Amniotic stem cell (primary cell): ENCODE results near the gene PTGIR.

ENCODE experiments used
- DNase-seq: peaks from one replicate; lab custom pipeline; 2025; lab: John Stamatoyannopoulos, UW

Gene PTGIR

DNA sequence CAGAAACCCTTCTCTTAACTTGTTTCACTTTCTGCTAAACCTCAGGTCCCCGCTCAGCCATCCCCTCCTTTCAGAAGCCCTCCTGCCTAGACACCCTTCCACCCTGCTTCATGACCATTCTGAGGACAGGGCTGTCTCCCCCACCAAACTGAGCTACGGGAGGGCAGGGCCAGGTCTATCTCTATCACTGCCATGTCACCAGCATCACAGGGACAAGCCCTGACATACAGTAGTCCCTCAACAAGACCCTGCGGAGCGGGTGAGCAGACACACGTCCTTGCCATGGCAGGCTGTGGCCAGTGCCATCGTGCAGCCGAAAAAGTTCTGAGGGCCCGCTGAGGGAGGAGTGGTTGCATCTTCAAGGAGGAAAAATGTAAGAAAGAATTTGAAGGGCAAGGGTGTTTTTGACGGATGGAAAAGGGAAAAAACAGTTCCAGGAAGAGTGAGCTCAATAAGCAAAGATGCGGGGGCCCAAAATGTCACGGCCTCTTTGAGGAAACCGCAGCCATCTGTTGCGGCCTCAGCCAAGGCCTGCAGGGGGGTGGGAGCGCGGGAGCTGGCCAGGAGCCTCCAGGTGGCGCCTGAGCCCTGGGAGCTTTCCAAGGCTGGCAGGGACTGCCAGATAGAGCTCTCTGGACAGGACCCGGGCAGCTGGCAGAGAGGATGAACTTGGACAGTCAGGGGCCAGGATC lies 8.1 kb downstream of the PTGIR start:
- DNase-seq: no peak

DNA sequence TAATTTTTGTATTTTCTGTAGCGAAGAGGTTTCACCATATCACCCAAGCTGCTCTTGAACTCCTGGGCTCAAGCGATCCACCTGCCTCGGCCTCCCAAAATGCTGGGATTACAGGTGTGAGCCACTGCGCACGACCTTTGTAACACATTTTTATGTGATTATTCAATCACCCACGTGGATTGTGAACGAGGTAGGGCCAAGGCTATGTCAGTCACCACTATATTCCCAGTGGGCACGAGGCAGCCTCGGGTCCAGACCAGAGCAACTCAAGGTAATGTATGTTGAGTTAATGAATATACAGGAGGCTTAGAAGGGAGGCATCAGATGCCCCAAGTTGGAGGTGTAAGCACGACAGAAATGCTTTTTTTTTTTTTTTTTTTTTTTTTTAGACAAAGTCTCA lies 8.9 kb downstream of the PTGIR start:
- DNase-seq: no peak

GRCh38 chr19:46614114-46614722 lies 10.7 kb downstream of the PTGIR start:
- DNase-seq: peak; percentile 56

GRCh38 chr19:46613525-46613924 lies 11.4 kb downstream of the PTGIR start:
- no peak for DNase-seq

DNA sequence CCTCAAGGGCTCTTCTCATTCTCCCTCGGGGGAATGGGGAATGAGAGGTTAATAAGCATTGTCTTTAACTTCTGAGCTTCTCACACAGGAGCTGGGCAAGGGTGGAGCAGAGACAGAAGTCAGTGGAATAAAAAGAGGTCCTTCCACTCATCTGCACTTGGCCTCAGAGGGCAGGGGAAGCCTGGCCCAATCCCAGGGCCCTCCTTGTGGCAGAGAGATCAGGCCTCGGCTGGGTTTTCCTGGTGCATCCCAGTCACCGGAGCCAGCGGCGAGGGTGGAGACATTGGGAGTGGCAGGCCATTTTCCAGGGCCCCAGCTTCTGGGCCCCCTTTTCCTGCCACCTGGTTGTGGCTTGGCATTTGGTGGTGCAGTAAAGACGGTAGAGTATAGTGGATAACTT lies 13.1 kb downstream of the PTGIR start:
- no peak for DNase-seq

DNA sequence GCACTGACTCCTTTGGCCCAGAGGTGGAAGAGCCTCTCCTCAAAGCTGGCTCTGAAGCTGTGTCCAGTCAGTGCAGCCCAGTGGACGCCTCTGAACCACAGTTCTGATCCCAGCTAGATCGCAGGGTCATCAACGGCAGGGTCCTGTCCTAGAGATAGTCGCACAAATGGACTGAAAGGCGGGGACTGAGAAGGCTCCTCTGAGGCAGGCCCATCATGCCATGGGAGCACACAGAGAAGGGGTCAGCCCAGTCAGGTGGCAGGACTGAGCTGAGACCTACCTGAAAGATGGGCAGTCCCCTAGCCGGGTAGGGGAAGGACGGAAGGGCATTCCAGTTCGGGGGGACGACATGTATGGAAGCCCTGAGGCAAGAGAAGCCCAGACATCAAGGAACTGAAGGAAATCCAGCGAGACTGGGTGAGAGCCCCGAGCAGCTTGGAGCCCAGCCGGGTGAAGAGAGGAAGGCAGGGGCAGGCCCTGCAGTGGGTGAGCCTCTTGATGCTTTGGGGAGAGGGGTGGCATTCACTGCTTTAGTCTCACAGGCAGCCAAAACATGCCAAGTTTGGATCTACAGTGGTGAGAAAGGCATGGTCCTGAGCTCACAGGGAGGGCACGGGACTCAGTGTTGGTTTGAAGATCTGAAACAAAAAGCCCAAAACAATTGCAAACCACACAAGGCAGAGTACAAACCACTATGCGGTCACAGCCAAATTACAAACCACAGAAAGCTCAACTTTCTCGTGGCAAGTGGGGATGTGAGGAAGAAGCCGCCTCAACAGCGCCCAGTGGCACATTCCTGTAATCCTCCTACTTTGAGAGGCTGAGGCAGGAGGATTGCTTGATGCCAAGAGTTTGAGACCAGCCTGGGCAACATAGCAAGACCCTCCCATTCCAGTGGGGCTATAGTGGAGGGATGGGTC lies 13.8 kb downstream of the PTGIR start:
- DNase-seq: no peak

DNA sequence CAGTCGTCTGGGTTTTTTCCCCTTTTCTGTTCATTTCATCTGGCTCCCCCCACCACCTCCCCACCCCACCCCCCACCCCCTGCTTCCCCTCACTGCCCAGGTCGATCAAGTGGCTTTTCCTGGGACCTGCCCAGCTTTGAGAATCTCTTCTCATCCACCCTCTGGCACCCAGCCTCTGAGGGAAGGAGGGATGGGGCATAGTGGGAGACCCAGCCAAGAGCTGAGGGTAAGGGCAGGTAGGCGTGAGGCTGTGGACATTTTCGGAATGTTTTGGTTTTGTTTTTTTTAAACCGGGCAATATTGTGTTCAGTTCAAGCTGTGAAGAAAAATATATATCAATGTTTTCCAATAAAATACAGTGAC lies 14.5 kb downstream of the PTGIR start:
- DNase-seq: no peak

DNA sequence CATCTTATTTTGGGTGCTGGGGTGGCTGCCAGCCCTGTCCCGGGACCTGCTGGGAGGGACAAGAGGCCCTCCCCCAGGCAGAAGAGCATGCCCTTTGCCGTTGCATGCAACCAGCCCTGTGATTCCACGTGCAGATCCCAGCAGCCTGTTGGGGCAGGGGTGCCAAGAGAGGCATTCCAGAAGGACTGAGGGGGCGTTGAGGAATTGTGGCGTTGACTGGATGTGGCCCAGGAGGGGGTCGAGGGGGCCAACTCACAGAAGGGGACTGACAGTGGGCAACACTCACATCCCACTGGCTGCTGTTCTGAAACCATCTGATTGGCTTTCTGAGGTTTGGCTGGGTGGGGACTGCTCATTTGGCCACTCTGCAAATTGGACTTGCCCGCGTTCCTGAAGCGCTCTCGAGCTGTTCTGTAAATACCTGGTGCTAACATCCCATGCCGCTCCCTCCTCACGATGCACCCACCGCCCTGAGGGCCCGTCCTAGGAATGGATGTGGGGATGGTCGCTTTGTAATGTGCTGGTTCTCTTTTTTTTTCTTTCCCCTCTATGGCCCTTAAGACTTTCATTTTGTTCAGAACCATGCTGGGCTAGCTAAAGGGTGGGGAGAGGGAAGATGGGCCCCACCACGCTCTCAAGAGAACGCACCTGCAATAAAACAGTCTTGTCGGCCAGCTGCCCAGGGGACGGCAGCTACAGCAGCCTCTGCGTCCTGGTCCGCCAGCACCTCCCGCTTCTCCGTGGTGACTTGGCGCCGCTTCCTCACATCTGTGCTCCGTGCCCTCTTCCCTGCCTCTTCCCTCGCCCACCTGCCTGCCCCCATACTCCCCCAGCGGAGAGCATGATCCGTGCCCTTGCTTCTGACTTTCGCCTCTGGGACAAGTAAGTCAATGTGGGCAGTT lies 15.1 kb downstream of the PTGIR start:
- no peak for DNase-seq

- DNase-seq: no peak
These were observed 16.1 kb downstream of the PTGIR start for GRCh38 chr19:46608581-46609345.

- DNase-seq: no peak
These were observed 16.7 kb downstream of the PTGIR start for GRCh38 chr19:46608178-46608577.

GRCh38 chr19:46607448-46607841 lies 17.4 kb downstream of the PTGIR start:
- no peak for DNase-seq

DNA sequence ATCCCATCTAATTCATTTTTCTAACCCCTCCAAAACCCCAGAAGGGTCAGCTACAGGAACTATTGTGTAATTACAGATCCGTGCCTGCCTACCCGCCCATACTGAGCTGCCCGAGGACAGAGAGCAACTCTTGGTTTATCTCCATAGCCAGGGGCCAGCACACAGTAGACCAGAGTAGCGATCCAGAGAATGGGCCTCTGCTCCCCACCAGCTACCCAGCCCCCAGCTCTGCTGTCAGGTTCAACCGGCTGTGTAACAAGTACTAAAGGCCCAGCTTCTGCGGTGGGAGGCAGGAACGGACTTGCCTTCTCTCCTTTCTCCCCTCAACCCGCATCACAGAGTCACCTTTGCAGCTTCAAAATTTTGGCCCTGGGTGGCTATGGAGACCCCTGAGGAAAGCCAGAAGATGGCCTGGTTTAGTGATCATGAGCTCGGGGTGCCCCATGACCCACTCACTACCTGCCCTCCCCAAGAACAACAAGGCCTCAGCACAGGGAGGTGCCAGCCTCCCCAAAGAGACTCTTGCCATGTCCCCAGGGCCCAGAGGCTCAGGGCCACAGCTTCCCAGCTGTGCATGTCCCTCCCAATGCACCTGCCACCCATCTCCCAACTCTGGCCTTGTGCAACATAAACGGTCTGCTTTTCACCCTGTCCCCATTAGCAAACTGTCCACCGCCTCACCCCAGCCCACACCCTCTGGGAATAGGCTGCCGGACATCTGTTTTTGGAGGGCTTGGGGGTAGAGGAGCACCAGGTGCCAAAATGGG lies 18.0 kb downstream of the PTGIR start:
- no peak for DNase-seq

- DNase-seq: no peak
These were observed 18.9 kb downstream of the PTGIR start for GRCh38 chr19:46606019-46606418.

- DNase-seq: no peak
These were observed 19.5 kb downstream of the PTGIR start for GRCh38 chr19:46605356-46605821.

- no peak for DNase-seq
These were observed 20.0 kb downstream of the PTGIR start for GRCh38 chr19:46604781-46605355.

DNA sequence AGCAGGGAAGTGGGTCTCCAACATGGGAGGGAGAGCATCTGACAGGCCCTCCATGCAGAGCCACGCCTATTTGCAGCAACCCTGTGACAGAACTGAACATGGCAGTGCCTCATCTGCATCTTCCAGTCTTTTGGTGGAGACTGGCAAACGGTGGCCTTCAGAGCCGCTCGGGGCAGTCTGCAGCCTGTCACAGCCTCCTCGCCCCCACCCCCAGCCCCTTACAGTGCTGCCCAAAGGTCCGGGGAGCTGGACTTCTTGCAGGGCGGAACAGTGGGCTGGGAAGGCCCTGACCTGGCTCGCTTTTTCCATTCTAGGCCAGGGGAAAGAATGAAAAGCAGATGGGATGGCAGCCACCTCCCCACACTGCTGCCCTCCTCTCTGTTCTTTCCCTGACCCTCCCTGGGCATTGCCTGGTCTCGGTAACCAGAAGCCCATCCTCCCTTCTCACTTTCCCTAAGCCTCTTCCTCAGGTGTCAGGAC lies 21.1 kb downstream of the PTGIR start:
- DNase-seq: no peak

GRCh38 chr19:46603195-46603637 lies 21.7 kb downstream of the PTGIR start:
- no peak for DNase-seq

DNA sequence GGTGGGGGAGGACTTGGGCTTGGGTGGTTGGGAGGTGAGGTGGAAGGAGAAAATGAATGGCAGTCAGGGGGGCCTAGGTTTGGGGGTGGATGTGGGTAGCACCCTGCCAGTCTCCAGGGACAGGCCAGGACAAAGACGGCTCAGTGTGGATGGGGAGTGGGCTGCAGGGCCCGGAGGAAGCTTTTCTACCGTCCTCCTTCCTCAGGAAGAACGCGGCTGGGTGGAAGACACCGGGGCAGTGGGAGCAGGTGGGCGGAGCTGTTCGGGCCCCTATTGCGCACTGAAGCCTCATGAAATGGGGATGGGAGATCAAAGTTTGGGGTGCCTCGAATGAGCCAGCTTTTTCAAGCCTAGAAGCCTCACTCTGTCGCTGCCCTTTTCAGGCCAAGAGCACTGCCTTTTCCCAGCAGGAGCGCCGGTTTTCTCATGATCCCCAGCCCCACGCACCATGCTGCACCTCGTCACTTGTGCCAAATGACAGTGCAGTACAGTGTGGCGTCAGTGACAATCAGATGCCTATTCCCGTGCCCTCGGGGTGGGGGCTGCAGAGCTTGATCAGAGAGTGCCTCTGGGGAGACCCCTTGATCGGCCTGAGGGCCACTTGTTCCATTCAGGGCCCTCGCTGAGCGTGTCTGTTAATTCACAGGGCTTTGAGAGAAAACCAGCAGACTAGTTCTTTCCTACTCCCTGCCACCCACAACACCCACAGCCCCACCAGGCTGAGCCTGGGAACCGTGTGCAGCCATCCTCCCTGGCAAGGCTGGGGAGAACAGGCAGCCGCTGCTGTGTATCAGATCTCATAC lies 22.3 kb downstream of the PTGIR start:
- DNase-seq: no peak
